Stomach (tissue), 4 donors: ENCODE measurements around the gene TXLNB.

Experiments
- EP300 ChIP-seq: sonication (generic); formaldehyde crosslinking; IDR thresholded peaks from one replicate; pipeline ENCODE4 v1.6.1; 2017; ENCODE audit warnings: antibody characterized with exemption
- POLR2AphosphoS5 ChIP-seq, 3 donors: sonication (generic); formaldehyde crosslinking; IDR thresholded peaks; one replicate each; pipeline ENCODE4 v1.6.1; 2016; ENCODE audit warnings: antibody characterized with exemption in 3 of 3

- TF ChIP-seq EP300: no peak
- TF ChIP-seq POLR2AphosphoS5 (IDR thresholded peaks at IDR 0.05): no peak
Measured at GRCh38 chr6:139337830-139338229, 46.0 kb upstream of the TXLNB start.
